ENCODE results near the gene TK1.

The TK1 gene

GRCh38 chr17:78226759-78227454 is 40.1 kb upstream of the TK1 start:
- no peak for TF ChIP-seq CTCF (IDR thresholded peaks at IDR 0.05; ENCODE audit: borderline replicate concordance, control extremely low read depth, extremely low read depth, insufficient read depth, missing control alignments)
- no peak for DNase-seq (ENCODE audit: low spot score)
- in situ Hi-C loops (cut with MboI; ENCODE audit: low sequenced_read_pairs, unreplicated experiment), result no loop called here

- in situ Hi-C loops (cut with MboI; ENCODE audit: low sequenced_read_pairs, unreplicated experiment), result no loop called here
- no peak for DNase-seq (ENCODE audit: low spot score)
- TF ChIP-seq CTCF (IDR thresholded peaks at IDR 0.05; ENCODE audit: borderline replicate concordance, control extremely low read depth, extremely low read depth, insufficient read depth, missing control alignments), result no peak
Observed at GRCh38 chr17:78226055-78226758, 39.4 kb upstream of the TK1 start.

- DNase-seq (ENCODE audit: low spot score), result no peak
- TF ChIP-seq CTCF (IDR thresholded peaks at IDR 0.05; ENCODE audit: borderline replicate concordance, control extremely low read depth, extremely low read depth, insufficient read depth, missing control alignments), result no peak
- in situ Hi-C loops (cut with MboI; ENCODE audit: low sequenced_read_pairs, unreplicated experiment), result no loop called here
Observed at GRCh38 chr17:78225088-78225865, 38.4 kb upstream of the TK1 start.

GRCh38 chr17:78224231-78225087 is 37.6 kb upstream of the TK1 start:
- TF ChIP-seq CTCF (IDR thresholded peaks at IDR 0.05; ENCODE audit: borderline replicate concordance, control extremely low read depth, extremely low read depth, insufficient read depth, missing control alignments), result no peak
- in situ Hi-C loops (cut with MboI; ENCODE audit: low sequenced_read_pairs, unreplicated experiment), result no loop called here

GRCh38 chr17:78223765-78224164 is 36.9 kb upstream of the TK1 start:
- in situ Hi-C loops (cut with MboI; ENCODE audit: low sequenced_read_pairs, unreplicated experiment), result no loop called here
- no peak for DNase-seq (ENCODE audit: low spot score)

More at GRCh38 chr17:78224231-78225087, 37.6 kb upstream of the TK1 start:
- DNase-seq (ENCODE audit: low spot score), result no peak

More at GRCh38 chr17:78223765-78224164, 36.9 kb upstream of the TK1 start:
- TF ChIP-seq CTCF (IDR thresholded peaks at IDR 0.05; ENCODE audit: borderline replicate concordance, control extremely low read depth, extremely low read depth, insufficient read depth, missing control alignments), result no peak

All from GM13976 (cell line).